GM19023 (cell line): ENCODE results near the gene HDAC5.
A peak's percentile ranks its signal among the peaks of the same experiment; 100 is the strongest.
"Not testable (repeated sequence)": the region's sequence is repeated elsewhere in the genome, so short reads cannot be mapped to it uniquely, and the experiment has no call there.

ENCODE experiments used
- ATAC-seq: cut with Tn5 transposase; IDR thresholded peaks from one replicate; pipeline ENCODE4 v1.9.1; 2021; ENCODE audit warnings: mild to moderate bottlenecking, moderate library complexity; ENCODE audit not compliant: unreplicated experiment

HDAC5 gene

DNA sequence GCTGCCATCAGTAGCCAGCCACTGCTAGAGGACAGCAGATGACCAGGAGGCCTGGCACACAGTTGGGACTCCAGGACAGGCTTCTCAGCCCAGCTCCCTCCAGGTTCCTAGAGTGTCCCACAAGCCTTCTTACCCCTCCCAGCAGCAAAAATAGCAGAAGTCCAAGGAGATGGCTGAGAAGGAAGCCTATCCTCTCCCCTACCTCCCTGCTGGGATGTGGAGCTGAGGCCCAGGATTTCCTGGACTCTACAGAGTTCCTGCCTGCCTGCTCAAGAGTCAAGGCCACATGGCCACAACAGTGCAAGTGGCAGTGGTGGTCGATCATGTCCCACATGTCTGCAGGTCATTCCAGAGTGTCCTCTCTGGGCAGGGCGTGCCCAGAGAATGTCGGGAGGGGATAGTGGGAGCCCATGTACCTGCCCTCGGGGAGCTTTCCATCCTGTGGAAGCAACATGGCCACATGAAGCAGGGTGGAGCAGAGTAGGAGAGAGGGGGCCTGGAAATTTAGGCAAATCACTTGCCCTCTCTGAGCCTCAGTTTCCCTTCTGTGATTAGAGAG lies 10.6 kb upstream of the HDAC5 start:
- no peak for ATAC-seq

- ATAC-seq, result no peak
These were observed 8.9 kb upstream of the HDAC5 start for GRCh38 chr17:44132275-44132821.

DNA sequence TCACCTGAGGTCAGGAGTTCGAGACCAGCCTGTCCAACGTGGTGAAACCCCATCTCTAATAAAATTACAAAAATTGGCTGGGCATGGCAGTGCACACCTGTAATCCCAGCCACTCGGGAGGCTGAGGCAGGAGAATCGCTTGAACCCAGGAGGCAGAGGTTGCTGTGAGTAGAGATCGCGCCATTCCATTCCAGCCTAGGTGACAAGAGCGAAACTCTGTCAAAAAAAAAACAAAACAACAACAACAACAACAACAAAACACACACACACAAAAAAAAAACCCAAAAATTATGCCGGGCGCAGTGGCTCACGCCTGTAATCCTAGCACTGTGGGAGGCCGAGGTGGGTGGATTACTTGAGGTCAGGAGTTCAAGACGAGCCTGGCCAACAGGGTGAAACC lies 7.9 kb upstream of the HDAC5 start:
- ATAC-seq, result not testable (repeated sequence)

GRCh38 chr17:44130693-44131349 lies 7.4 kb upstream of the HDAC5 start:
- ATAC-seq, result no peak

DNA sequence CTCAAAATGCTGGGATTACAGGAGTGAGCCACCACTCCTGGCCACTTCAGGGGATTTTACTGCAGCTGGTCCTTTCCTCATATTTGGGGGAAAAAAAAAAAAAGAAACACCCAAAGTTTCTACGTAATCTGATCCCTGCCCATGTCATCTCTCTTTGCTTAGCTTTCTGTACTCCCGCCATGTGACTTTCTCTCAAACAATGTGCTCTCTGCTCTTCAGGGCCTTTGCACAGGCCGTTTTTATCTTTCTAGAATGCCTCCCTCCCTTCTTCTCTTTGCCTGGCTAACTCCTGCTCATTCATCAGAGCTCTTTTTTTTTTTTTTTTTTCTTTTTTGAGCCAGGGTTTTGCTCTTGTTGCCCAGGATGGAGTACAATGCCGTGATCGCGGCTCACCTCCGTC lies 4.9 kb upstream of the HDAC5 start:
- no peak for ATAC-seq

DNA sequence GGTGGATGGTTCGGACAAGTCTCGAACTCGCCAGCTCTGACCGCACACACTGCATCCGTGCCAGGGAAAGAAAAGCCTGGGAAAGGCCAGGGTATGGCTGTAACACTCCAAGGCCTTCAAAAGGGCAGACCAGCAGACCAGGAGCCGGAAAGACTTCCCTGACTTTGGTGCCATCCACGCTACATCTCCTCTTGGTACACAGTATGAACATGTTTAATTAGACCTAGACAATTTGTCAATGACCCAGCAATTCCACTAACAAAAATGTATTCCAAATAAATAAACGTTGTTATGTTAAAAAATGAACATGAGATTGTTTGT lies 637 bp upstream of the HDAC5 start:
- no peak for ATAC-seq

GRCh38 chr17:44122816-44123355 lies 555 bp downstream of the HDAC5 start:
- peak; percentile 15 for ATAC-seq

DNA sequence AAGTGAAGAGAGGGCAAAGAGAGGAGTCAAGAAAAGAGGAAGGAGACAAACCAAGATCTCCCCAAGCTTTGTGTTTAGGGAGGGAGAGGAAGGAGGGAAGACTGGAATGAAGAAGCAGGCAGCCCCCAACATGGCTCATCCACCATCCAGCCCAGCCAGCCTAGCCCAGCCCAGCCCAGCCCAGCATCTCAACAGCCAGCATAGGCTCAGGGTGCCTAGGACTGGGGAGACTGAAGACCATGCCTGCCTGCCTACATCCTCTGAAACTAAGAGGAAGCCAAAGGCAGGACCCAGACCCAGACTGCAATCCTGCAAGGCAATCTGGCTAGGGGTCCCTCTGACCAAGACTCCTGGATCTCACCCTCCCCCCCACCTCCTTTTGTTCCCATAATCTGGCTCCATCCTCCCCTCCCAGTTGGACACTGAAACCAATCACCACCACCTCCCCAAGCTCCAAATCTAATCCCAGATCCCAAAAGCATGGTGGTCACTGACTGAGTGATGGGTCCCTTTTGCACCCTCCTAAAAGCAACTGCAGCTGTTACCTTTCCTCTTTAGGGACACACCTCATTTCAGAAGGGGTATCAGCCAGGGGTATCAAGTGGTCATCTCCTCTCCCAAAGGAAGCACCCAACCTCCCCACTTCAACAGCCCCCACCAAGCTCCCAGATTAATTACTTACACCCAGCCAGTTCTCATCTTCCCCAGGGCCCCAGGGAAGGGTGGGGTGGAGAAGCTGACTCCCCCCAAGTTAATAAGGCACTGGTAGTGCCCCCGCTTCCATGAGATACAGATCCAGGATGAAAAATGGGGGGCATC lies 1.2 kb downstream of the HDAC5 start:
- no peak for ATAC-seq

DNA sequence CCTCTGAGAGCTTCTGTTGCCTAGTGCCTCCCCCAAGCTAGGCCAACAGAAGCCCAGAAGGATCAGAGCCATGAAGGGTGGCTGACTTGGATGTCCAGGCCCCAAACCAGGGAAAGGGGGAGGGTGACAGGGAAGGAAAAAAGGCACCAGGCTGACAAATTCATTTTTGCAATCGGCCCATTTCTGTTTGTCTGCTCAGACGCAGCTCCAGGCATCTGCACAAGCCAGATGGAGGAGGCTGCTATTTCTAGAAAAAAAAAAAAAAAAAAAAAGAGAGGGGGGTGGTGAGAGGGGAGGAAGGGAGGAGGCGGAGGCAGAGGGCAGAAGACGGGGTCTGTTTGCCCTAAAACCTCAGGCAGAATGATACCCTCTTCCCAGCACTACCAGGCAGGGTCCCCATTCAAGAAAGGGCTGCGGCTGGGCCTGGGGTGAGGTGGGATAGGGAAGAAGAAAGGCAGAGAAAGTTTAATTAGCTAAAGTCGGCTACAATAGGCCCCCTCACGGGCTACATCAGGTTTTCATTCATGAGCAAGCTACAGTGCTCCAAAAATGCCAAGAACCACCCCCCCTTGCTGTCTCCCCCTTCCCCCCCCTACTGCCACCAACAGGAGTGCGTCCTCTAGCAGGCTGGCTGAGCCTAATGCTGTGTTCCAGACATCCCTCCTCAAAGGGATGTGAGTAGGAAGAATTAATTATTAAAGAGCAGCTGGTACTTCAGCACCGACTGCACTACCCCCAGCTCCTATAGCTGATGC lies 2.4 kb downstream of the HDAC5 start:
- ATAC-seq, result no peak

DNA sequence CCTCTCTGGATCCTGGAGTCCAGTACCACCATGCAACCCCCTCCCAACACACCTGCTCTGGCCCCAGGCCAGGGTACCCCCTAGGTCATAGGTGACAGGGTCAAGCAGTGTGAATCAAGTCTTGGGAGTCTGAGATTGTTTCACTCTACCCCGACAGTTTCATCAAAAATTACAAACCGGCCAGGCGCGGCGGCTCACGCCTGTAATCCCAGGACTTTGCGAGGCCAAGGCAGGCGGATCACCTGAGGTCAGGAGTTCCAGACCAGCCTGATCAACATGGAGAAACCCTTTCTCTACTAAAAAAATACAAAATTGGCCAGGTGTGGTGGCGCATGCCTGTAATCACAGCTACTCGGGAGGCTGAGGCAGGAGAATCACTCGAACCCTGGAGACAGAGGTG lies 3.2 kb downstream of the HDAC5 start:
- ATAC-seq, result not testable (repeated sequence)

DNA sequence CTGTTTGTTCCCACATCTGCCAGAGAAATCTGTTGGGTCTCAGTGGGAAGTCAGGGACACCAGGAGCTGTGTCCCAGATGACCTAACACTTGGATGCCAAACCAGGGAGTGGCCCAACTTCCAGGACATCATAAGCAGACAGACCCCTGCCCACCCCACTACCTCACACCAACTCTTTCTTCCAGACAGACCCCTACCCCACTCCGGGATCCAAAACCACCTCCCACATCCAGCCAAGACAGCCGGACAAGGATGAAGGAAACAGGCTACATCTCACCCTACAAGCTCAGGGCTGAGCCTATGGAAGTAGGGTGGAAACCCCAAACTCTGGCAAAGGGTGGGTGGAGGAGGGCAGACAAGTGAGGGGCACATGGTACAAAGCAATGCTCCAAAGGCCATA lies 3.6 kb downstream of the HDAC5 start:
- no peak for ATAC-seq

DNA sequence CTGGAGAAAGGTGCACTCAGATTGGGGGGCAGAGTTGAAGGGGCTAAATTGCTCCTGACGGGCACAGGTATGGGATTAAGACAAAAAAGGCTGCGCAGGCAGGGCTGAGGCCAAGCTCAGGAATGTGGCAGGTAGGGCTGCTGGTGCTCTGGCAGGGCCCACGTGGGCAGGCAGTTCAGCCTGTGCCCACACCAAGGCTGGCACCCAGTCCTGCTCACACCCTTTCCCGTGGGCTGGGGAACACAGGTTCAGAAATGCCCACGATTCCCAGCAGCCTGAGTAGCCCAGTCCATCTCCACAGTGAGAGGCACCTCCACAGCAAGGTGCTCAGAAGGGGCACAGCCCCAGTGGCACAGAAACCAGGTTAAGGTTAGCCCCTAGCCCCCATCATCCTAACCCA lies 4.4 kb downstream of the HDAC5 start:
- no peak for ATAC-seq

GRCh38 chr17:44118427-44119050 lies 4.9 kb downstream of the HDAC5 start:
- no peak for ATAC-seq

- ATAC-seq, result no peak
These were observed 6.1 kb downstream of the HDAC5 start for GRCh38 chr17:44117351-44117750.

DNA sequence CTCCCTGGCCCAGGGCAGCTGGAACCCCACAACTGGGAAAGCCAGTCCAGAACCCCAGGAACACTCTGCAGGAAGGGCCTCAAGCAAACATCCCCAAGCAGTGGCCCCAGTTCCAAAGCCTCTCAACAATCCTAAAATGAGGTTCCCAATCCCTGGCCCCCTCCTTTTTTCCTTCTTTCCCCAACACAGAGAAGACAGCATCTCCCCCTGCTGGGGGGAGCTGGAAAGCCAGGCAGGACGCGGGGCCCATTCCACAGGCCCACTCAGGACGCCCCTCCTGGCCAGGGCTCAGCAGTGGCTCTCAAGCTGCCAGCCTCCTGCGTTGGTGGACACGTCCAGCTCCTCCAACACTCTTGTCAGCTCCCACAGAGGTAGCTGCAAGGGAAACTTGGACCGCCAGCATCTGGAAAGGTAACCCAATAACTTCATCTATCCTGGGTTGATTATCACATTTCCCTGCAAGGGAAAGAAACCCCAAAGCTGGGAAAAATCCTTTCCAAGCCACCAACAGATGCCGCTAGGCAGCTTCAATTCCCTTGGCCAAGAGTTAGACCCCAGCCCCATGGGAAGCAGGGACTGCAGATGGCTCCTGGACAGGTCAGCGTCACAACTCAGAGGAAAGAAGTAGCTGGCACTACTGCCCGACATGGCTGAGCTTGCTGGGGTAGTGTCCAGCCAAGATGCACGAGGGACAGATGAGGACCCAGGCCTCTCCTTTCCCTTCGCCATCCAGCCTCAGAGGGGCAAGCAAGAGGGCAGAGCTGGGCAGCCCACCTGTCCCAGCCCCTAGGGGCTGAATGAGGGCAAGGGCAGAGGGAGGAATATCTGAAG lies 7.6 kb downstream of the HDAC5 start:
- ATAC-seq, result no peak

DNA sequence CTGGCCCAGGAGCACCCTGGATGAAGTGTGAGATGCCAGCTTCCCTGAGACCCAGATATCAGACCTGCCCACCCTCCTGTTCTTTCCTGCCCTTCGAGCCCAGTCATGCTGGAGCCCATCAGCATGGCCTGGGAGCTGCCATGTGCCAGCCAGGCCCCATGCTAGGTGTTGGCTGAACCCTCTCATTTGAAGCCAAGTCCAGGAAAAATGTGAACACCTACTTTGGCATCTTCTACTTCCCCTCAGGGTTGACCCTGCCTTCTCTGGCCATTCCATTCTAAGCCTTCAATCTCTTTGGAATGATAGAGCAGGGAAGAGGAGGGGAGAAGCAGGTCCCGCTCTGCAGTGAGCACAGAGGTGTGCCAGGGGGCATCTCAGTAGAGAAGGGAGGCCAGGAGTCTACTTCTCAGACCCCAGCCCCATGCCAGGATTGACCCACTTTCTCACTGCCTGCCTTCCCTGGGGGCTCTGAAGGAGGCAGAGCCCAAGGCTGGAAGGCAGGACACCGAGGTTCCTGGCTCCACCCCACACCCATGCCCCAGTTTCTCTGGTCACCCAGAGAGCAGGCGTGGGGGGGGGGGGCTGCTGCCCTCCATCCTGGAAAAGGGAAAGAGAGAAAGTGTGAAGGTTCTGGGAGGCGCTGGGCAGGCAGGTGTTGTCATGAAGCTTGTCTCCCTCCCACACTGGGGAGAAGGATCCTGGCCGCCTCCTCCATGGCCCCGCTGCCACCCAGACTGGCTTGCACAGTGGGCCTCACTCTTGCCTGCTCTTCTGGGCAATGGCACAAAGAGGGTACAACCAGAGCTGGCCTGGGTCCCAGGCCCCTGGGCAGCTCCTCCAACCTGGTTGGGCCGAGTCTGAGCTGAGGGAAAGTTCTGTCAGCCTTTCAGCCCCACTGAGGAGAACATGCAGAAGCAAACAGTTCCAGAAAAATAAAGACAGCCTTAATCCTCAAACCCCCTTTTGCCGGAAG lies 9.3 kb downstream of the HDAC5 start:
- ATAC-seq, result no peak

- ATAC-seq, result no peak
These were observed 10.1 kb downstream of the HDAC5 start for GRCh38 chr17:44113382-44113781.
